GM21526 (cell line): ENCODE data around the gene APPL1.
A peak's percentile ranks its signal among the peaks of the same experiment; 100 is the strongest.

Source experiments
- ATAC-seq: cut with Tn5 transposase; IDR thresholded peaks from one replicate; pipeline ENCODE4 v1.9.1; 2021; ENCODE audit warnings: moderate library complexity; ENCODE audit not compliant: unreplicated experiment, low FRiP score

The APPL1 gene

GRCh38 chr3:57227204-57227929, at the start of gene APPL1:
Gene APPL1 (plus strand): TSS chr3:57227729. CDS start chr3:57227884, 155 bp downstream.
- ATAC-seq = peak; percentile 79

- ATAC-seq = no peak
Measured at GRCh38 chr3:57179580-57180410, 47.7 kb upstream of the APPL1 start.

GRCh38 chr3:57184526-57184925, 43.0 kb upstream of the APPL1 start:
- ATAC-seq = no peak

- no peak for ATAC-seq
Measured at GRCh38 chr3:57192028-57192427, 35.5 kb upstream of the APPL1 start.

GRCh38 chr3:57194641-57195040, 32.9 kb upstream of the APPL1 start:
- no peak for ATAC-seq

GRCh38 chr3:57199895-57200297, 27.6 kb upstream of the APPL1 start, which contains the start of gene HESX1:
Gene HESX1 (minus strand): TSS chr3:57199978. CDS start chr3:57199918, 60 bp downstream.
- ATAC-seq = no peak

GRCh38 chr3:57206423-57206822, 21.1 kb upstream of the APPL1 start:
- ATAC-seq = no peak

GRCh38 chr3:57221883-57222282, 5.6 kb upstream of the APPL1 start:
- no peak for ATAC-seq

GRCh38 chr3:57224856-57225255, 2.7 kb upstream of the APPL1 start:
- no peak for ATAC-seq

- ATAC-seq = no peak
Measured at GRCh38 chr3:57226176-57226575, 1.4 kb upstream of the APPL1 start.

GRCh38 chr3:57227930-57228751, 612 bp downstream of the APPL1 start:
- ATAC-seq = peak; percentile 39

GRCh38 chr3:57230006-57230405, 2.5 kb downstream of the APPL1 start:
- no peak for ATAC-seq

GRCh38 chr3:57233799-57234198, 6.3 kb downstream of the APPL1 start:
- no peak for ATAC-seq

- peak; percentile 57 for ATAC-seq
Measured at GRCh38 chr3:57234613-57235575, 7.4 kb downstream of the APPL1 start.

GRCh38 chr3:57244946-57245345, 17.4 kb downstream of the APPL1 start:
- no peak for ATAC-seq

- ATAC-seq = no peak
Measured at GRCh38 chr3:57252404-57252803, 24.9 kb downstream of the APPL1 start.

GRCh38 chr3:57256844-57257243, 29.3 kb downstream of the APPL1 start:
- ATAC-seq = no peak

- ATAC-seq = no peak
Measured at GRCh38 chr3:57257678-57258077, 30.1 kb downstream of the APPL1 start.

- ATAC-seq = no peak
Measured at GRCh38 chr3:57261119-57261518, 33.6 kb downstream of the APPL1 start.

GRCh38 chr3:57261929-57262328, 34.4 kb downstream of the APPL1 start:
- ATAC-seq = no peak
